HG02840 (cell line): ENCODE data around the gene MBOAT7.
A peak's percentile ranks its signal among the peaks of the same experiment; 100 is the strongest.
"Not testable (repeated sequence)": the region's sequence is repeated elsewhere in the genome, so short reads cannot be mapped to it uniquely, and the experiment has no call there.

Experiments
- ATAC-seq: cut with Tn5 transposase; IDR thresholded peaks from one replicate; pipeline ENCODE4 v1.9.1; 2021; ENCODE audit warnings: mild to moderate bottlenecking, moderate library complexity, moderate number of reproducible peaks; ENCODE audit not compliant: unreplicated experiment, low FRiP score

Gene MBOAT7

DNA sequence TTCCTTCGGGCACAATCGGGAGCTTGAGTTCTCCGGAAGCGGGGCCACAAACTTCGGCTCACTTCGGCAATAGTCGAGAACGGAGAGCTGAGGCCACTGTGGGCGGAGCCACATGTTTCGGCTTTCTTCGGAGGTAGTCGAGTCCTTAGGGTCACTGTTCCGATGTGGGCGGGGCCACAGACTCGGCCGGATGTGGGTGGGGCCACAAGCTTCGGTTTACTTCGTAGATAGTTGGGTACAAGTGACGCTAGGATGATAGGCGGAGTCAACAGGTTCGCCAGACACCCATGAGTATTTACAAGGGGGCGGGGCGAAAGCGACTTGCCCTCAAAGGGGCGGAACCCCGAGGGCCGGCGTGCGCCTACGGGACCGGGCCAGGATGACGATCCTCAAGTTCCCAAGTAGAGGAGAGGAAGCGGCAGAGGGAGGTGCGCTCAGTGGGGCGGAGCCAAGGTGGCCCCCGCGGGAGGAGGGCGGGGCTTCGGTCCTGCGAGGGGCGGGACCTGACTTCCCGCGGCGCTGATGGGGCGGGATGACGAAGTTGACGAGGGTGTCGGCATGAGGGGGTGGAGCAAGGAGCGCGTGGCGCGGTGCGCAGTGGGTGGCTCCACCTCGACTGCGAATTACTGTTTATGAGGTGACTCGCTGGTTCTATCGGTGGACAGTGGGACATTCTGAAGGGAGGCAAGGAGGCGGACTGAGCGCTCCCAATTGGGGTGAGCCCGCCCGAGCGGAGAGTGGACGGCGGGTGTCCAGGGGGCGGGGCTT is 539 bp upstream of the MBOAT7 start:
- peak; percentile 48 for ATAC-seq

DNA sequence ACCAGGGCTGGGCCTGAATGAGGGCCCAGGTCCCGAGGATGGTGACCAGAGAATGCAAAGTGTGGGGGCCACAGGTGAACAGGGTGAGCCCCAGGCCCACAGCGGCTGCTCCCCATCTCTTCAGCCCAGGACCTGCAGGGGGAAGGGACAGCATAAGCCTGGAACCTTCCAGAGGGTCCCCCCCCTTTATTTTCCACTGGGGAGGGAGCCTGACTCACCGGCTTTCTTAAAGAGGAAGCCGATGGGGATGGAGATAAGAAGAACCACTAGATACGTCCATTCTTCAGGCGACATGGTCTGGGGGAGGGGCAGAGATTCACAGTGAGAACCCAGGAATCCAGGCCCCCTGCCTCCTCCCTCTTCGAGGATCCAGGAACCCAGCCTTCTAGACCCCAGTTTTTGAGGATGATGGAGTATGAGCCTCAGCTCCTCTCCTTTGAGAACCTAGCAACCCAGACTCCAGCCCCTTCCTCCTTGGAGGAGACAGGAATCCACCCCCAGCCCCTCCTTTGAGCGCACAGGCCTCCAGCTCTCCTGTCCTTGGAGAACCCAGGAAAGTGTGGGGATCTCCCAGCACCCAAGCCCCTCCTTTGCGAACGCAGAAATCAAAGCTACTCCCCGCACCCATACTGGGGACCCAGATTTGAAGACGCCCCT is 1.0 kb downstream of the MBOAT7 start:
- ATAC-seq, result no peak

GRCh38 chr19:54186934-54187381 is 2.4 kb downstream of the MBOAT7 start:
- no peak for ATAC-seq

DNA sequence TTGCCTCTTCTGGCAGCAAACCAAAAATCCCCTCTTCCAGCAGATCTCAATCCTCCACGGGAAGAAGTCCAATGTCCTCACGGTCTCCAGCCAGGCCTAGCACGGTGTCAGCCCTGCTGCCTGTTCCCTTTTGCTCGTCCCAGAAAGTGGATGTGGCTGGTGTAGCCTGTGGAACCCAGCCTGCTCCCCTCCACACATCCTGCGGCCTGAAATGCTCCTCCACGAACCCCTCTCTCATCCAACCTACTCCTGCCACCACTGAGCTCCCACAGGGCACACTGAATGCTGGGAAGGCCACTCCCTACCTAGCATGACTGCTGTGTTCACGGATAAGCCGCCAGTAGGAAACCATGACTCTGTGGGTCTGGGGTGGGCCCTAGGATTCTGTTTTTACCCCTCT is 3.0 kb downstream of the MBOAT7 start:
- ATAC-seq, result no peak

- ATAC-seq, result no peak
These were observed 5.9 kb downstream of the MBOAT7 start for GRCh38 chr19:54183431-54183830.

- not testable (repeated sequence) for ATAC-seq
These were observed 7.5 kb downstream of the MBOAT7 start for GRCh38 chr19:54181894-54182293.

DNA sequence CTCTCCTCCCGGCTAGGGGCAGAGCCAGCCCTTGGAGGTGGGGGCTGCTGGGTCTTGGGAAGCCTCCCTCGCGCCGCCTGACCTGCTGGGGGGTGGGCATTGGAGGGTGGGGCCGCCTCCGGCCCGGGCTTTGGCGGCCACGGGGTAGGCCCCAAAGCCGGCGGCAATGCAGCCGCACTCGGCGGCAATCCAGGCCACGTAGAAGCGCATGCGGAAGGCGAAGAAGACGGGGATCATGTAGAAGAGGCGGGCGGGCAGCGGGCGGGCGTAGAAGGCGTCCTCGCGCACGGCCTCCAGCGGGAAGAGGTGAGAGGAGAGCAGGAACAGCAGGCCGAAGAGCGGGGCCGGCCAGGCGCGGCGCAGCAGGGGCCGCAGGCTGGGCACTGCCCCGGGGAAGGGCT is 8.7 kb downstream of the MBOAT7 start:
- ATAC-seq, result no peak

DNA sequence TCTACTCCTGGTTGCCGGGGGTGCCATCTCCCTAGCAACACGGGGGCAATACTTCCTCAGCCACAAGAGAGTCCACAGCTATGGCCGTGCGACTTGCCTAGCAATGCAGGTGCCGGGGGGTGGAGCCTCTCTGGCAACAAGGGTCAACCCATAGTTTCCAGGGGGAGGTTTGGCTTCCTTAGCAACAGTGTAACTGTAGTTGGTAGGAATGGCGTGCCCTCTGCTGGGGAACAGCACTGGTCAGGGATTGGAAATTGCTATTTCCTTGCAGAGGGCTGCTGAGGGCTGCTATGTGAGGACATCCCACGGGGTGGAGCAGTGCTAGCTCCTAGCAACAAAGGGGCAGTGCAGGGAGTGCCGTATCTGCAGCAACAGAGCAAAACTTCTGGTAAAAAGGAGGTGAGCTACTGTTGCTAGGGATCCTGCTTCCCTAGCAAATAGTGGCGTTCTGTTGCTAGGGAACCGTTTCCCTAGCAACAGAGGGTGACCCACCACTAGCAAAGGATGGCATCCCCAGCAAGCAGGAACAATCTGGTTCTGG is 9.4 kb downstream of the MBOAT7 start:
- ATAC-seq, result no peak

- ATAC-seq, result no peak
These were observed 10.0 kb downstream of the MBOAT7 start for GRCh38 chr19:54179262-54179852.

DNA sequence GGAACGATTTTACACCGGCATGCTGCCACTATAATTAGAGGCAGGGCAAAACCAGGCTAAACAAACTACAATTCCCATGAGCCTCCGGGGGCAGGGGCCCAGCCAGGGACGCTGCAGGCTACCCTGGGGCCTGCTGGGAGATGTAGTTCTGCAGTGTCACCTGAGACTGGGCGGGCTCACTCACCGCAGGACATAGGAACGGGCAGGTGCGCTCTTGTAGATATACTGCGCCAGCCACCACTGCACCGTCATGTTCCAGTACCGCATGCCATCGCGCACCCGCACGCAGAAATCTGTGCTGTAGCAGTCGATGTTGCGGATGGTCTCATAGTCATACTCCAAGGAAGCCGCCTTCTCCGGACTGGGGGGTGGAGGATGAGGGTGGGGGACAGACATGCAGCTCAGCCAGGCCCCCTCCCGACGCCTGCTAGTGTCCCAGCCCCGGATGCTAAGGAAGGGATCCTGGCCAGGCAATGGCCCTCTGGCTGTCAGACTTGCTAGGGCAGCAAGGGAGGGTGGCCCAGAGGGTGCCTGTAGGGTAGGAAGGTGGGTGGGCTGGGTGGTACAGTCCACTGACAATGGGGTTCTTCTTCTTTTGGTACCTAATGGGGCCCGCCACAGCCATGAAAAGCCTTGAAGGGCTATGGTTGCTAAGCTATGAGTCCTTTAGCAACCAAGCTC is 10.7 kb downstream of the MBOAT7 start:
- ATAC-seq, result no peak

DNA sequence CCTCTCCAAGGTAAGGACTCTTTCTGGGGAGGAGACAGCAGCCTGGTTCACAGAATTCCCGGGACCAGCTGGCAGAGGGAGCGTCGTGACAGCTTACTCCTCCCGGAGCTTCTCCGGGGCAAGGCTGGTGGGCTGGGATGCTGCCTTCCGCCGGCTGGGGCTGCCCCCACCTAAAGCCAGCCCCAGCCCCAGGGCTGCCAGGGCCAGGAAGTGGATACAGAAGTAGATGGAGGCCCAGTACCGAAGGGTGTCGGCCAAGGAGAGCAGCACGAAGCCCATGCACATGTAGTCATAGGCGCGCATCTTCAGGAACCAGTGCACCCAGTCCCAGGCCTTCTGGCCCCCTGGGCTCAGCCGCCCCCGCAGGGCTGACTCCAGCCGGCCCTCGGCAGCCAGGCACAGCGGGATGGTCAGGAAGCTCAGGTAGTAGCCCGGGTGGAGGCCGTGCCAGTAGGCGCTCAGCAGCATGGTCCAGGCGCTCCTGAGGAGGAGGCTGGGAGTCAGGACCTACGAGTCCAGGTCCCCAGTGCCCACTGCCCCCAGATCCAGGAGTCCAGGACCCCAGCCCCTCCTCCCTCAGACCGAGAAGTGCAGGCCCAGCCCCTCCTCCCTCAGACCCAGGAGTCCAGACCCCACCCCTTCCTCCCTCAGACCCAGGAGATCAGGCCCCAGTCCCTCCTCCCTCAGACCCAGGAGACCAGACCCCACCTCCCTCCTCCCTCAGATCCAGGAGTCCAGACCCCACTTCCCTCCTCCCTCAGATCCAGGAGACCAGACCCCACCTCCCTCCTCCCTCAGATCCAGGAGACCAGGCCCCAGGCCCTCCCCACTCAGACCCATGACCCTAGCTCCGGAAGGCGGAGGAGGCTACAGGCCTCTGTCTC is 15.2 kb downstream of the MBOAT7 start:
- ATAC-seq, result no peak

- no peak for ATAC-seq
These were observed 16.1 kb downstream of the MBOAT7 start for GRCh38 chr19:54173359-54173699.

DNA sequence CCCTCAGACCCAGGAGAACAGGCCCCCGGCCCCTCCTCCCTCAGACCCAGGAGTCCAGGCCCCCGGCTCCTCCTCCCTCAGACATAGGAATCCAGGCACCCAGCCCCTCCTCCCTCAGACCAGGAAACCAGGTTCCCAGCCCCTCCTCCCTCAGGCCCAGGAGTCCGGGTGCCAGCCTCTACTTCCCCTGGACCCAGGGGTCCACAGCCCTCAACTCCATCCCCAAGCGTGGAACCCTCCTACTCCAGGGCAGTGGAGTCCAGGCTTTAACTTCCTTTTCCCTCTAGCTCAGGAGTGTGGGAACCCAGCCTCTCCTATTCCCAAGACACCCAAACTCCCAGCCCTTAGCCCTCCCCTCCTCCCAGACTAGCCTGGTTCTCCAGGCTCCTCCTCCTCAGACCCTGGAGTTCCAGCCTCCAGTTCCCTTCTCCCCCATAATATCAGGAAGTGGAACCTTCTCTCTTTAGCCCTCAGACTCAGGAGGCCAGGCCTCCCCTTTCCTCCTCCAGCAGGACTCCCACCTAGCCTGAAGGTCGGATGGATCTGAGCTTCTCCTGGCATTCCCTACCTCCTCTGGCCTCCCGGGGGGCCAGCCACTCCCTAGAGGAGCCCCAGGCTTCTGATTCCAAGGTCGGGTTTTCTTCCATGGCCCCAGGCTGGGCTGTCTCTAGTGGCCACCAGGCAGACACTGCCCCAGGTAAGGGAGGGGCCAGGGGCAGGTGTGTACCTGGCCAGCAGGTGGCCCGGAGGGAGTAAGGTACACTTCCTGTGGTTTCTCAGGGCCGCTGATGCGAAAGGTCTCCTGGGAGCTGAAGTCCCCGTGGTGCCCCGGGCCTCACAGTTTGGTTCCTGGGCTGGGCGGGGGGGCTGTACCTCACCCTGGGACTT is 16.7 kb downstream of the MBOAT7 start, which contains the start of gene TMC4:
TMC4 (minus strand) TSS at position 690 of the 888 bp plus-strand sequence; CDS start at position 647, 43 bp downstream.
- no peak for ATAC-seq

DNA sequence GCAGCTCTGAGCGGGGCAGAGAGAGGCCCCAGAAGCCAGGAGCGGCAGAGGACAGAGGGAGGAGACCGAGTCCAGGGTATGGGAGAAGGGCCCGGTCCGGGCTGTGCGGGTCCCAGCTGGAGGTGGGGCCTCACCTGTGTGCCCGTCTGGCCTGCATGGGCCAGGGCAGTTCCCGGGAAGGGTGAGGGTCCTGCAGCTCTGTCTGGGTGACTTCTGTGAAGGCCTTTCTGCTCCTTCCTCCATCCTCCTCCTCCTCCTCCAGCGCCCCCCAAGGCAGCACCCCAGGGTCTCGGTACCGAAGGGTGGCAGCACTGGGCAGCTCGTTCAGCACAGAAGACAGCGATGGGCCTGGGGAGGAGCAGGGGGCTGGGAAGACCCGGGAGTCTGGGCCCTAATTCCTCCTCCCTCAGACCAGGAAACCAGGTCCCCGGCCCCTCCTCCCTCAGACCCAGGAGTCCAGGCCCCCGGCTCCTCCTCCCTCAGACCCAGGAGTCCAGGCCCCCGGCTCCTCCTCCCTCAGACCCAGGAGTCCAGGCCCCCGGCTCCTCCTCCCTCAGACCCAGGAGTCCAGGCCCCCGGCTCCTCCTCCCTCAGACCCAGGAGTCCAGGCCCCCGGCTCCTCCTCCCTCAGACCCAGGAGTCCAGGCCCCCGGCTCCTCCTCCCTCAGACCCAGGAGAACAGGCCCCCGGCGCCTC is 17.5 kb downstream of the MBOAT7 start:
- not testable (repeated sequence) for ATAC-seq

DNA sequence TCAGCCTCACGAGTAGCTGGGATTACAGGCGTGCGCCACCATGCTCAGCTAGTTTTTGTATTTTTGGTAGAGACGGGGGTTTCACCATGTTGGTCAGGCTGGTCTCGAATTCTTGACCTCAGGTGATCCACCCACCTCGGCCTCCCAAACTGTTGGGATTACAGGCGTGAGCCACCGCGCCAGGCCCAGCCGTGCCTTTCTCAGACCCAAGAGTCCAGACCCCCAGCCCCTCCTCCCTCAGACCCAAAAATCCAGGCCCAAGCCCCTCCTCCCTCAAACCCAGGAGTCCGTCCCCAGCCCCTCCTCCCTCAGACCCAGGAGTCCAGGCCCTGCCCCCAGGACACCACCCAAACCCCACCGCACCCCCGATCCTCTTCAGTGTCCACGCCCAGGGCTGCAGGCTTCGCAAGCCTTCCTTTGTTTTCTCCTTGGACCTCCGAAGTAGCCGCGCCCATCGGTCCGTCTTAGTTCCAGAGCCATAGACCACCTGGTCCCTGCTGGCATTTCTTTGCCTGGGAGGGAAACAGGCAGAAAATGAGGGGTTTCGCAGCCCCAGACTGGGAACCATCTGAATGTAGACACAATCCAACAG is 20.1 kb downstream of the MBOAT7 start:
- ATAC-seq, result no peak

DNA sequence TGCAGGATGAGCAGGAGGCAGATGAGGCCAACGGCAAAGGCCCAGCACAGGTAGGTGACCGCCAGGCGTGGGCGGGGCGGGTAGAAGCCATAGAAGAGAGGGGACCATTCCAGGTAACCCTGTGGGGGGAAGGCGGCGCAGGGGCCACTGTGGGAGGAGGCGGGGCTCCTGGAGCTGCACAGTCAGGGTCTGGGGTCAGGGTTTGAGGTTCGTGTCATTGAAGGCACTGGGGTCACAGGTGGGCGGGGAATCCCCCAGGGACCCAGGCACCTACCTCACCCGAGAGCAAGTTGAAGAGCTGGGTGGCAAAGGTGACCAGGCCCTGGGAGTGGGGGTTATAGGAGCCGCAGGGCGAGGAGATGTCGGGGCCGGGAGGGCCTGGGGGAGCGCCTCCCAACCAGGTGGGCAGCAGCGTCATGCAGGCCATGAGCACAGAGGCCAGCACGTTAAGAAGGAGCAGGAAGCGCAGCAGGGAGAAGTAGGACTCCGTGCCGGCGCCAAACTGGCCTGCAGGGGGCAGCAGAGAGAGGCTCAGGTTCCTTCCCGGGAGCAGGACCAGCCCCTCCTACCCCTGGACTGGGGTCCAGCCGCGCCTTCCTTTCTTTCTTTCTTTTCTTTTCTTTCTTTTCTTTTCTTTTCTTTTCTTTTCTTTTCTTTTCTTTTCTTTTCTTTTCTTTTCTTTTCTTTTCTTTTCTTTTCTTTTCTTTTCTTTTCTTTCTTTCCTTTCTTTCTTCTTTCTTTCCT is 21.0 kb downstream of the MBOAT7 start:
- ATAC-seq, result no peak

DNA sequence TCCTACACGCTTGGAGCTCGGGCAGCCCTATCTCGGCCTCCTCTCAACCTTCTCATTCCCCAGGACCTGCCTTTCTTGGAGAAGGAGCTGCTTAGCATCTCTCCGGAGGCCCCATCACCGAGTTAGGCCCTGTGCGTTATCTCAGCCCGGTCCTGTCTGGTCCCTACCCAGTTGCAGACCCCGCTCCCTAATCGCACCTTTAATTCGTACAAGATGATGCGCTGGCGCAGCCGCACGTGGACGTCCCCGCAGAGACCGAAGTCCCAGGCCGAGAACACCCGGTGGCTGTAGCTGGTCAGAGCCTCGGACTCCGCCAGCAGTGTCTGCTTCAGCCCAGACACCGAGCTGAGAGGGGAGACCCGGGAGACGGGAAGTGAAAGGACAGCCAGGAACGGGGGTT is 24.2 kb downstream of the MBOAT7 start:
- ATAC-seq, result no peak
